ENCODE results near the gene MINDY4B.

Gene MINDY4B

GRCh38 chr3:150878996-150879575 is 26.2 kb downstream of the MINDY4B start:
- Histone ChIP-seq H3K4me3 (ENCODE audit: low read depth in 1 of 2, low read length in 2 of 2) (no peak overlapping the region), H3K4me1 (ENCODE audit: control insufficient read depth in 1 of 2, insufficient read depth in 2 of 2, low read length in 2 of 2) (no peaks in the 10 kb centered on the region), H3K27me3 (ENCODE audit: control insufficient read depth in 1 of 2, insufficient read depth in 2 of 2, low read length in 2 of 2) (peaks cover 0 to 3% of the 10 kb centered on the region in 2 donors), H3K9me3 (ENCODE audit: control insufficient read depth in 1 of 2, low read length in 2 of 2) (no peaks in the 10 kb centered on the region), H3K9ac (ENCODE audit: low read depth in 1 of 2, low read length in 2 of 2) (no peak overlapping the region), H3K36me3 (ENCODE audit: control insufficient read depth in 1 of 2, insufficient read depth in 2 of 2, low read length in 2 of 2) (no peaks in the 10 kb centered on the region), H3K27ac (ENCODE audit: low read depth, low read length) (no peak overlapping the region)

DNA sequence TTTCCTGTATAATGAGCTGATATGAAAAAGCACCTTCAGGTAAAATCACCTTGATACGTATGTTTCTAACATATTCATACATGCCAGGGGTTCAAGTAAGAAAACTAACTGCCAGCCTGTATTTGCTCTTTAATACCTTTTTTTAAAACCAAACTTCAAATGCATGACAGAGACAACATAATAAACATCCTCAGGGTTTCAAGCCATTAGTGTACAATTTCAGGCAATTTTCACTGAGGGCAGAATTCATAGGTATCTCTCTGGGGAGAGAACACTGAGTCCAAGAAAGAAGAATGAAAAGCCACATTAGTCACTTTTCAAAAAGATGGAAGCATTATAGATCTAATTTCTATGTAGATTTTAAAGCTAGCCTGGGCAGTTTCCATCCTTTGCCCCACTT is 26.9 kb downstream of the MINDY4B start:
- H3K4me3 ChIP-seq (ENCODE audit: low read depth in 1 of 2, low read length in 2 of 2) = no peak overlapping the region
- no peak overlapping the region for H3K9ac ChIP-seq (ENCODE audit: low read depth in 1 of 2, low read length in 2 of 2)
- no peaks in the 10 kb centered on the region for H3K9me3 ChIP-seq (ENCODE audit: control insufficient read depth in 1 of 2, low read length in 2 of 2)
- peaks cover 0 to 3% of the 10 kb centered on the region in 2 donors for H3K27me3 ChIP-seq (ENCODE audit: control insufficient read depth in 1 of 2, insufficient read depth in 2 of 2, low read length in 2 of 2)
- no peak overlapping the region for H3K27ac ChIP-seq (ENCODE audit: low read depth, low read length)
- no peaks in the 10 kb centered on the region for H3K4me1 ChIP-seq (ENCODE audit: control insufficient read depth in 1 of 2, insufficient read depth in 2 of 2, low read length in 2 of 2)
- no peaks in the 10 kb centered on the region for H3K36me3 ChIP-seq (ENCODE audit: control insufficient read depth in 1 of 2, insufficient read depth in 2 of 2, low read length in 2 of 2)

GRCh38 chr3:150877303-150877702 is 27.9 kb downstream of the MINDY4B start:
- Histone ChIP-seq H3K36me3 (ENCODE audit: control insufficient read depth in 1 of 2, insufficient read depth in 2 of 2, low read length in 2 of 2) (no peaks in the 10 kb centered on the region), H3K9ac (ENCODE audit: low read depth in 1 of 2, low read length in 2 of 2) (no peak overlapping the region), H3K4me1 (ENCODE audit: control insufficient read depth in 1 of 2, insufficient read depth in 2 of 2, low read length in 2 of 2) (no peaks in the 10 kb centered on the region), H3K27me3 (ENCODE audit: control insufficient read depth in 1 of 2, insufficient read depth in 2 of 2, low read length in 2 of 2) (peaks cover 0 to 3% of the 10 kb centered on the region in 2 donors), H3K4me3 (ENCODE audit: low read depth in 1 of 2, low read length in 2 of 2) (no peak overlapping the region), H3K27ac (ENCODE audit: low read depth, low read length) (no peak overlapping the region), H3K9me3 (ENCODE audit: control insufficient read depth in 1 of 2, low read length in 2 of 2) (no peaks in the 10 kb centered on the region)

DNA sequence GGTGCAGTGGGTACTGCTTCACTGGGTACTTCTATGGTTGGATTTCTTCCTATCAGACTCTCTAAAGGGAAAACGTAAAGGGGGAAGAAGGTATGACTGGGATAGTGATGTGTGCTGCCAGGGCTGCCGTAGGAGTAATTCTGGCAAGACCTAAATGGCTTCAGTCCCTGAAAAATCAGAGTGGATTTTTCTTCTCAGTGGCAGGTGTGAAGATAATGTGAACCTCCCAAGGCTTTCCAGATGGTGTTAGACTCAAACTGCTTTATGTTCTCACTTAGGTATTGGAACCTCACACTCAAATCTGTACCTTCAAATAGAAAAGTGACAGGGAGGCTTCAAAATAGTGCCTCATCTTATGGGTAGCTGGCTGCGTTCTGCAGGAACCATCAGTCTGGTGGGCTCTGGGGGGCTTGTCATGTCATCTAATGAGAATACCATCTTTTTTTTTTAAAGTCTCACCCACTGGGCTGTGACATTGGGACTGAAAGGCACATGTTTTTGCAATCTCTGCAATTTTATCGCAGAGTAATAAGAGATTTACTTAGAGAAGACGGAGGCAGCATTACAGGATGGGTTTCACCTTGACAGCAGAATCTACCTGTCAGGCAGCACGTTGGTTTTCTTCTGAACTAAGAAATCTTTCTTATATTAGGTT is 28.5 kb downstream of the MINDY4B start:
- Histone ChIP-seq H3K4me1 (ENCODE audit: control insufficient read depth in 1 of 2, insufficient read depth in 2 of 2, low read length in 2 of 2) (no peaks in the 10 kb centered on the region), H3K36me3 (ENCODE audit: control insufficient read depth in 1 of 2, insufficient read depth in 2 of 2, low read length in 2 of 2) (no peaks in the 10 kb centered on the region), H3K4me3 (ENCODE audit: low read depth in 1 of 2, low read length in 2 of 2) (no peak overlapping the region), H3K9me3 (ENCODE audit: control insufficient read depth in 1 of 2, low read length in 2 of 2) (no peaks in the 10 kb centered on the region), H3K27ac (ENCODE audit: low read depth, low read length) (no peak overlapping the region), H3K27me3 (ENCODE audit: control insufficient read depth in 1 of 2, insufficient read depth in 2 of 2, low read length in 2 of 2) (peaks cover 0 to under 1% of the 10 kb centered on the region in 2 donors), H3K9ac (ENCODE audit: low read depth in 1 of 2, low read length in 2 of 2) (no peak overlapping the region)

GRCh38 chr3:150875548-150875947 is 29.7 kb downstream of the MINDY4B start:
- Histone ChIP-seq H3K4me1 (ENCODE audit: control insufficient read depth in 1 of 2, insufficient read depth in 2 of 2, low read length in 2 of 2) (no peaks in the 10 kb centered on the region), H3K36me3 (ENCODE audit: control insufficient read depth in 1 of 2, insufficient read depth in 2 of 2, low read length in 2 of 2) (no peaks in the 10 kb centered on the region), H3K27ac (ENCODE audit: low read depth, low read length) (no peak overlapping the region), H3K27me3 (ENCODE audit: control insufficient read depth in 1 of 2, insufficient read depth in 2 of 2, low read length in 2 of 2) (no peaks in the 10 kb centered on the region), H3K4me3 (ENCODE audit: low read depth in 1 of 2, low read length in 2 of 2) (no peak overlapping the region), H3K9ac (ENCODE audit: low read depth in 1 of 2, low read length in 2 of 2) (no peak overlapping the region), H3K9me3 (ENCODE audit: control insufficient read depth in 1 of 2, low read length in 2 of 2) (no peaks in the 10 kb centered on the region)

DNA sequence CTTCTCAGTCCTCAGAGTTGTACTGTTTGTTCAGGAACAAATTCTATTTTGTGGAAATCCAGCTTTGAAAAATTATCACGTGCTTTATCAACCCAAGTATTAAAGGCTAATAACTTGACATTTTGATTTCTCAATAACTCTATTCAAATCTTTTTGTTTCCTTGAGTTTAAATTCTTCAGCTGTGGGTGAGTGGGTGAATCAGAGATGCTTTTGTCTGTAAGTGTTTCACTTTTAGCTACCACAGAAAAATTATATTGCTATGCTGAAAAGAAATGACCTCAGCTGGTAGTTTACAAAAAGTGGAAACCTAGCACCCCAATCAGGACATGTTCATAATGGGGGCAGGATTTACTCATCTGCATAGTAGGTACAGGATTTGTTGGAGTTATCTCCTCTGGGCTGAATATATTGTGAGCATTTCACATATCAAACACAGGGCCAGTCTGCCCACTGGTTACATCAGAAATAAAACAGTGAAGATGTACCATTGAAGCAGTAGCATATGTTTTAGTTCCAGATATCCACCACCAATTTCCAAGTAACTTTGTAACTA is 30.5 kb downstream of the MINDY4B start:
- Histone ChIP-seq H3K4me1 (ENCODE audit: control insufficient read depth in 1 of 2, insufficient read depth in 2 of 2, low read length in 2 of 2) (no peaks in the 10 kb centered on the region), H3K27ac (ENCODE audit: low read depth, low read length) (no peak overlapping the region), H3K36me3 (ENCODE audit: control insufficient read depth in 1 of 2, insufficient read depth in 2 of 2, low read length in 2 of 2) (no peaks in the 10 kb centered on the region), H3K9me3 (ENCODE audit: control insufficient read depth in 1 of 2, low read length in 2 of 2) (no peaks in the 10 kb centered on the region), H3K27me3 (ENCODE audit: control insufficient read depth in 1 of 2, insufficient read depth in 2 of 2, low read length in 2 of 2) (no peaks in the 10 kb centered on the region), H3K9ac (ENCODE audit: low read depth in 1 of 2, low read length in 2 of 2) (no peak overlapping the region), H3K4me3 (ENCODE audit: low read depth in 1 of 2, low read length in 2 of 2) (no peak overlapping the region)

GRCh38 chr3:150871192-150871591 is 34.0 kb downstream of the MINDY4B start:
- no peaks in the 10 kb centered on the region for H3K9me3 ChIP-seq (ENCODE audit: control insufficient read depth in 1 of 2, low read length in 2 of 2)

GRCh38 chr3:150870406-150870805 is 34.8 kb downstream of the MINDY4B start:
- no peaks in the 10 kb centered on the region for H3K36me3 ChIP-seq (ENCODE audit: control insufficient read depth in 1 of 2, insufficient read depth in 2 of 2, low read length in 2 of 2)

More at GRCh38 chr3:150871192-150871591, 34.0 kb downstream of the MINDY4B start:
- Histone ChIP-seq H3K9ac (ENCODE audit: low read depth in 1 of 2, low read length in 2 of 2) (no peak overlapping the region), H3K4me1 (ENCODE audit: control insufficient read depth in 1 of 2, insufficient read depth in 2 of 2, low read length in 2 of 2) (no peaks in the 10 kb centered on the region), H3K27me3 (ENCODE audit: control insufficient read depth in 1 of 2, insufficient read depth in 2 of 2, low read length in 2 of 2) (no peaks in the 10 kb centered on the region), H3K27ac (ENCODE audit: low read depth, low read length) (no peak overlapping the region), H3K36me3 (ENCODE audit: control insufficient read depth in 1 of 2, insufficient read depth in 2 of 2, low read length in 2 of 2) (no peaks in the 10 kb centered on the region), H3K4me3 (ENCODE audit: low read depth in 1 of 2, low read length in 2 of 2) (no peak overlapping the region)

DNA sequence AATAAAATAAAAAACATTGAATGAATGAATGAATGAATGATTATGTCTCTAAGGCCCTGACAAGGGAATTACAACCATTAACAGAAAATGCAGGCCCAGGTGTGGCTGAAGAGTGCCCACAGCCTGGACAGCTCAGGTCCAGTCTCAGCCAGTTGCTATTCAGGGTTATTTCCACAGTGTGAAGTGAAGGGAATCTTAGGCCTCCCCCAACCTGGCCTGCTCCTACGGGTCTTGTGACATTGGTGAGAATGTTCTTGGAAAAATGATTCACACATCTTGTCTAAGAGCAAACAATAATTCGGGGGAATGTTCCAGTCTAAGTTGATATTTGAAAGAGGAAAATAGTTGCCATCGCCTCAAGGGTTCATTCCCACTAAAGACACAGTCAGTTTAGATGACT is 37.0 kb downstream of the MINDY4B start:
- Histone ChIP-seq H3K27me3 (ENCODE audit: control insufficient read depth in 1 of 2, insufficient read depth in 2 of 2, low read length in 2 of 2) (no peaks in the 10 kb centered on the region), H3K27ac (ENCODE audit: low read depth, low read length) (no peak overlapping the region), H3K4me1 (ENCODE audit: control insufficient read depth in 1 of 2, insufficient read depth in 2 of 2, low read length in 2 of 2) (no peaks in the 10 kb centered on the region), H3K9ac (ENCODE audit: low read depth in 1 of 2, low read length in 2 of 2) (no peak overlapping the region), H3K9me3 (ENCODE audit: control insufficient read depth in 1 of 2, low read length in 2 of 2) (no peaks in the 10 kb centered on the region), H3K36me3 (ENCODE audit: control insufficient read depth in 1 of 2, insufficient read depth in 2 of 2, low read length in 2 of 2) (no peaks in the 10 kb centered on the region), H3K4me3 (ENCODE audit: low read depth in 1 of 2, low read length in 2 of 2) (no peak overlapping the region)

More at GRCh38 chr3:150870406-150870805, 34.8 kb downstream of the MINDY4B start:
- Histone ChIP-seq H3K9ac (ENCODE audit: low read depth in 1 of 2, low read length in 2 of 2) (no peak overlapping the region), H3K27ac (ENCODE audit: low read depth, low read length) (no peak overlapping the region), H3K27me3 (ENCODE audit: control insufficient read depth in 1 of 2, insufficient read depth in 2 of 2, low read length in 2 of 2) (no peaks in the 10 kb centered on the region), H3K4me1 (ENCODE audit: control insufficient read depth in 1 of 2, insufficient read depth in 2 of 2, low read length in 2 of 2) (no peaks in the 10 kb centered on the region), H3K9me3 (ENCODE audit: control insufficient read depth in 1 of 2, low read length in 2 of 2) (no peaks in the 10 kb centered on the region), H3K4me3 (ENCODE audit: low read depth in 1 of 2, low read length in 2 of 2) (no peak overlapping the region)

DNA sequence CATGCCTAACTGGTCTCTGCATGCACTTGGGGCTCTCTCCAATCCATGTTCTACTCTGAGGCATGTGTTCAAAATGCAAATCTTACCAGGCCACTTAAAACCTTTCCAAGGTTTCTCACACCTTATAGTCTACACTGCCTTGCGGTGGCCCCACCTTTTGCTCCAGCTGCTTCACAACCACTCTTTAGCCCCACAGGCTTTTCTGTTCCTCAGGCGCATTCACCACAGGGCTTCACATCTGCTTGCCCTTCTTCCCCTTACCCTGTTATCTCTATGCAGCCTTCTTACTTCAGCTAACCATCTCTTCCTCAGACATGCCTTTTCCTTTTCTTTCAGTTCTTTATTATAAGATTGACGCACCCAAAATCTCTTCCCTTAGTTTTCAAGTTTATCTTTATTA is 37.8 kb downstream of the MINDY4B start:
- Histone ChIP-seq H3K27me3 (ENCODE audit: control insufficient read depth in 1 of 2, insufficient read depth in 2 of 2, low read length in 2 of 2) (no peaks in the 10 kb centered on the region), H3K9me3 (ENCODE audit: control insufficient read depth in 1 of 2, low read length in 2 of 2) (no peaks in the 10 kb centered on the region), H3K9ac (ENCODE audit: low read depth in 1 of 2, low read length in 2 of 2) (no peak overlapping the region), H3K27ac (ENCODE audit: low read depth, low read length) (no peak overlapping the region), H3K36me3 (ENCODE audit: control insufficient read depth in 1 of 2, insufficient read depth in 2 of 2, low read length in 2 of 2) (no peaks in the 10 kb centered on the region), H3K4me3 (ENCODE audit: low read depth in 1 of 2, low read length in 2 of 2) (no peak overlapping the region), H3K4me1 (ENCODE audit: control insufficient read depth in 1 of 2, insufficient read depth in 2 of 2, low read length in 2 of 2) (no peaks in the 10 kb centered on the region)

Measured in duodenal mucosa (tissue), 2 donors.